K562 (cell line): Measurements from ENCODE around the gene ATXN1. TPM values are rescaled to one million over a fixed set of nuclear protein-coding genes. Genes with fewer than 3 reads are reported as not detected.

Source experiments
- ATF2 ChIP-seq: sonication (generic); formaldehyde crosslinking; IDR thresholded peaks from 2 replicates; pipeline ENCODE4 v1.8.1; 2022; ENCODE audit warnings: missing genetic modification reagents
- BRF2 ChIP-seq: IDR thresholded peaks from 3 replicates; pipeline ENCODE4 v1.6.1; 2011; ENCODE audit warnings: borderline replicate concordance, mild to moderate bottlenecking; ENCODE audit not compliant: insufficient read length, insufficient read depth
- GMEB1 ChIP-seq: fragments of 250-450 bp; sonication (Bioruptor Pico); IDR thresholded peaks from 2 replicates; pipeline ENCODE4 v1.4.0; 2020; ENCODE audit warnings: mild to moderate bottlenecking
- HDAC3 ChIP-seq: fragments of 450-650 bp; IDR thresholded peaks from 2 replicates; pipeline ENCODE4 v1.6.1; 2018; ENCODE audit warnings: borderline replicate concordance, mild to moderate bottlenecking, moderate library complexity; ENCODE audit not compliant: partially characterized antibody
- HIVEP1 ChIP-seq: fragments of 250-450 bp; sonication (Bioruptor Pico); IDR thresholded peaks from 2 replicates; pipeline ENCODE4 v1.4.0; 2020; ENCODE audit warnings: mild to moderate bottlenecking
- IFI16 ChIP-seq: fragments of 250-450 bp; sonication (Bioruptor Pico); IDR thresholded peaks from 2 replicates; pipeline ENCODE4 v2.1.2; 2022; ENCODE audit warnings: mild to moderate bottlenecking, inconsistent platforms
- MTF1 ChIP-seq: fragments of 250-450 bp; sonication (Bioruptor Pico); IDR thresholded peaks from 2 replicates; pipeline ENCODE4 v1.9.0; 2021; ENCODE audit warnings: moderate library complexity, mild to moderate bottlenecking, inconsistent platforms, borderline replicate concordance
- MXI1 ChIP-seq: IDR thresholded peaks from 2 replicates; pipeline ENCODE4 v1.6.1; 2011; ENCODE audit warnings: low read depth, mild to moderate bottlenecking, improper control_type of control experiment, low read length
- NONO ChIP-seq, 2 experiments: fragments of 200-400 bp in 1 of 2; fragments of 450-650 bp in 1 of 2; formaldehyde crosslinking in 1 of 2; IDR thresholded peaks; 2 replicates each; pipeline ENCODE4 v1.6.1; 2017; ENCODE audit warnings: low read depth in 2 of 2, mild to moderate bottlenecking in 2 of 2, moderate library complexity in 2 of 2, low read length in 1 of 2
- RBM15 ChIP-seq: fragments of 200-400 bp; formaldehyde crosslinking; IDR thresholded peaks from 2 replicates; pipeline ENCODE4 v1.6.1; 2018; ENCODE audit warnings: mild to moderate bottlenecking, low read length, moderate library complexity; ENCODE audit not compliant: insufficient read depth
- RUNX1 ChIP-seq: sonication (generic); IDR thresholded peaks from 2 replicates; pipeline ENCODE4 v1.6.1; 2016; ENCODE audit warnings: antibody characterized with exemption, low read depth
- TBL1XR1 ChIP-seq, 2 experiments: IDR thresholded peaks; 2 replicates each; pipeline ENCODE4 v1.6.1; 2012; ENCODE audit warnings: improper control_type of control experiment in 2 of 2, low read length in 2 of 2, mild to moderate bottlenecking in 1 of 2
- ZBTB5 ChIP-seq: fragments of 450-650 bp; IDR thresholded peaks from 2 replicates; pipeline ENCODE4 v1.6.1; 2017; ENCODE audit warnings: antibody characterized with exemption
- ZNF518B ChIP-seq: fragments of 250-450 bp; sonication (Bioruptor Pico); IDR thresholded peaks from 2 replicates; pipeline ENCODE4 v1.5.0; 2021; ENCODE audit warnings: mild to moderate bottlenecking, moderate library complexity
- ZNF75A ChIP-seq: fragments of 450-650 bp; formaldehyde crosslinking; IDR thresholded peaks from 2 replicates; pipeline ENCODE4 v1.4.0; 2020; ENCODE audit warnings: mild to moderate bottlenecking
- polyA plus RNA-seq, 8 experiments: library from polyadenylated mRNA; depleted of rRNA in 4 of 8; stranded (reverse) in 5 of 8; unstranded in 3 of 8; fragments of >200 nt; fragmentation: Nextera tagmentation in 2 of 8; fragmentation: Illumina TruSeq in 1 of 8; extraction: Ambion mirVana in 2 of 8; extraction: Trizol in 1 of 8; gene quantifications; 2 replicates each; pipeline versions ENCODE4 v1.2.1 to v1.2.3, GENCODE V29; 2011 to 2014; ENCODE audit warnings: inconsistent platforms in 1 of 8, missing spikeins in 1 of 8
- total RNA-seq, 7 experiments: library from RNA; depleted of rRNA in 6 of 7; stranded (reverse); fragments of >200 nt in 6 of 7; fragmentation: Illumina TruSeq in 2 of 7; extraction: Trizol in 2 of 7; gene quantifications; 2 replicates each; pipeline versions ENCODE4 v1.2.1 to v1.2.3, GENCODE V29; 2011 to 2021; ENCODE audit warnings: low replicate concordance in 1 of 7

The ATXN1 gene
- total and polyA plus RNA-seq, 9 of the 15 experiments (the other 6 are each of a cell fraction or from before 2014, with no cell fraction given) = under 0.01 to 1.2 (median 0.58) TPM

GRCh38 chr6:16265351-16266341 is 495.6 kb downstream of the ATXN1 start (continued):
- peak; percentile 81 to 92 for TF ChIP-seq NONO (IDR thresholded peaks at IDR 0.05; ENCODE audit: low read depth in 2 of 2, low read length in 1 of 2)
- TF ChIP-seq HIVEP1 (CRISPR knock-in tag) = peak; percentile 82; the same call in 1 of the 2 replicates
- TF ChIP-seq BRF2 = no peak
- peak; percentile 77; the same call in 1 of the 2 replicates for TF ChIP-seq IFI16 (CRISPR knock-in tag)
- TF ChIP-seq HDAC3 = peak; percentile 82
- TF ChIP-seq ZNF518B (CRISPR knock-in tag) = peak; percentile 72; the same call in 1 of the 2 replicates
- peak; percentile 73 for TF ChIP-seq MXI1
- peak; percentile 73 for TF ChIP-seq RUNX1
- TF ChIP-seq GMEB1 = 0 out of 2 replicates have a peak, but pooled peaks have one; percentile 7
- TF ChIP-seq TBL1XR1 (IDR thresholded peaks at IDR 0.05; ENCODE audit: low read length in 2 of 2) = peak; percentile 88 to 89
- peak; percentile 55; the same call in 1 of the 2 replicates for TF ChIP-seq MTF1 (CRISPR knock-in tag)
- TF ChIP-seq ZNF75A = peak; percentile 71
- no peak for TF ChIP-seq ATF2 (CRISPR knock-in tag)
- TF ChIP-seq RBM15 = no peak
- TF ChIP-seq ZBTB5 = peak; percentile 58; the same call in 1 of the 2 replicates
